H1 (cell line): ENCODE measurements around the gene CNPY3. TPM values are rescaled to one million over a fixed set of nuclear protein-coding genes. Genes with fewer than 3 reads are reported as not detected.
A peak's percentile ranks its signal among the peaks of the same experiment; 100 is the strongest.

Experiments
- CTCF ChIA-PET: fragments of 300-600 bp; sonication (Branson Sonifier 250); formaldehyde crosslinking; loops from one replicate; lab custom pipeline; 2021; ENCODE audit not compliant: partially characterized antibody; lab: Charles Lee
- POLR2A ChIA-PET: fragments of 300-600 bp; sonication (Branson Sonifier 250); formaldehyde crosslinking; loops from one replicate; lab custom pipeline; 2021; ENCODE audit warnings: inconsistent platforms; ENCODE audit not compliant: partially characterized antibody; lab: Charles Lee
- DNase-seq, 2 experiments: peaks; one replicate each; pipeline versions ENCODE4 v3.0.0 to v3.0.0-alpha.2; 2010 to 2022; ENCODE audit warnings: low spot score in 2 of 2, low read depth in 1 of 2, mixed read lengths in 1 of 2
- FAIRE-seq: peaks from 2 replicates; lab custom pipeline; 2011; peaks lifted over from hg19 to GRCh38; lab: Jason Lieb, UNC
- H2AFZ ChIP-seq: 2 replicates; pipeline ENCODE4 v1.8.1; 2012; ENCODE audit warnings: low read length, inconsistent platforms
- H2AK5ac ChIP-seq: 2 replicates; pipeline ENCODE4 v1.6.1; 2013; ENCODE audit warnings: low read depth, low read length
- H2BK120ac ChIP-seq: replicated peaks from 2 replicates; pipeline ENCODE3; 2013; ENCODE audit warnings: low read depth, low read length, inconsistent platforms
- H2BK12ac ChIP-seq: 2 replicates; pipeline ENCODE4 v1.6.1; 2013; ENCODE audit warnings: low read depth, low read length
- H2BK15ac ChIP-seq: 2 replicates; pipeline ENCODE4 v1.6.1; 2013; ENCODE audit warnings: low read length
- H2BK20ac ChIP-seq: 2 replicates; pipeline ENCODE4 v1.6.1; 2013; ENCODE audit warnings: low read length
- H2BK5ac ChIP-seq: 2 replicates; pipeline ENCODE4 v1.6.1; 2013; ENCODE audit warnings: low read depth, low read length
- H3K14ac ChIP-seq: 2 replicates; pipeline ENCODE4 v1.6.1; 2013; ENCODE audit warnings: inconsistent platforms; ENCODE audit not compliant: insufficient read length
- H3K18ac ChIP-seq: 2 replicates; pipeline ENCODE4 v1.6.1; 2013; ENCODE audit warnings: low read length; ENCODE audit errors: extremely low read depth
- H3K23ac ChIP-seq: 2 replicates; pipeline ENCODE4 v1.6.1; 2013; ENCODE audit warnings: inconsistent platforms; ENCODE audit not compliant: insufficient read length
- H3K23me2 ChIP-seq: 2 replicates; pipeline ENCODE4 v1.6.1; 2013; ENCODE audit warnings: low read depth, low read length
- H3K27ac ChIP-seq: 2 replicates; pipeline ENCODE4 v1.6.1; 2011; ENCODE audit warnings: low read depth, low read length, inconsistent platforms
- H3K27me3 ChIP-seq, 4 experiments: replicated peaks in 1 of 4; 1 replicate in 1 of 4; 2 replicates in 3 of 4; pipeline versions ENCODE4 v1.6.1 to v1.8.1; 2011 to 2013; ENCODE audit warnings: low read length in 3 of 4, mild to moderate bottlenecking in 3 of 4, inconsistent platforms in 2 of 4, mixed read lengths in 2 of 4, moderate library complexity in 1 of 4; ENCODE audit not compliant: control insufficient read depth in 3 of 4, insufficient read depth in 3 of 4; ENCODE audit errors: extremely low read depth in 1 of 4
- H3K36me3 ChIP-seq, 4 experiments: 2 replicates each; pipeline versions ENCODE4 v1.6.1 to v1.8.1; 2011 to 2013; ENCODE audit warnings: mild to moderate bottlenecking in 4 of 4, low read length in 3 of 4, moderate library complexity in 2 of 4, control low read depth in 1 of 4, inconsistent platforms in 1 of 4; ENCODE audit not compliant: insufficient read depth in 4 of 4, control insufficient read depth in 2 of 4
- H3K4ac ChIP-seq: replicated peaks from 2 replicates; pipeline ENCODE3; 2013; ENCODE audit warnings: low read length, low read depth, mixed read lengths, inconsistent platforms; ENCODE audit not compliant: insufficient read length
- H3K4me1 ChIP-seq, 4 experiments: replicated peaks in 1 of 4; 1 replicate in 1 of 4; 2 replicates in 3 of 4; pipeline versions ENCODE4 v1.6.1 to v1.8.1; 2011 to 2013; ENCODE audit warnings: low read length in 3 of 4, inconsistent platforms in 2 of 4, mixed read lengths in 1 of 4; ENCODE audit not compliant: insufficient read depth in 4 of 4, control insufficient read depth in 3 of 4
- H3K4me2 ChIP-seq, 2 experiments: 2 replicates each; pipeline versions ENCODE4 v1.6.1 to v1.8.1; 2011 to 2013; ENCODE audit warnings: low read depth in 2 of 2, low read length in 2 of 2, control low read depth in 1 of 2, inconsistent platforms in 1 of 2, mild to moderate bottlenecking in 1 of 2; ENCODE audit not compliant: insufficient read depth in 1 of 2
- H3K4me3 ChIP-seq, 4 experiments: fragments of 200-600, 300-600 bp in 1 of 4; sonication (generic), shearing (Covaris generic), sonication (Bioruptor Twin) in 1 of 4; 2 replicates each; pipeline versions ENCODE4 v1.5.1 to v1.8.1; 2011 to 2016; ENCODE audit warnings: low read length in 4 of 4, low read depth in 3 of 4, control low read depth in 2 of 4, inconsistent platforms in 2 of 4, mild to moderate bottlenecking in 2 of 4, mixed read lengths in 1 of 4, moderate library complexity in 1 of 4; ENCODE audit not compliant: insufficient read depth in 2 of 4; ENCODE audit errors: extremely low read depth in 1 of 4
- H3K56ac ChIP-seq: replicated peaks from 2 replicates; pipeline ENCODE3; 2013; ENCODE audit warnings: low read depth, mild to moderate bottlenecking, mixed read lengths, low read length, inconsistent platforms; ENCODE audit not compliant: insufficient read length
- H3K79me1 ChIP-seq: 2 replicates; pipeline ENCODE4 v1.6.1; 2013; ENCODE audit warnings: low read depth, low read length, control low read depth
- H3K79me2 ChIP-seq, 2 experiments: 2 replicates each; pipeline versions ENCODE4 v1.6.1 to v1.8.1; 2012 to 2013; ENCODE audit warnings: low read length in 2 of 2, mild to moderate bottlenecking in 2 of 2, inconsistent platforms in 1 of 2; ENCODE audit not compliant: insufficient read depth in 2 of 2, control insufficient read depth in 1 of 2
- H3K9ac ChIP-seq, 4 experiments: replicated peaks in 1 of 4; 1 replicate in 1 of 4; 2 replicates in 3 of 4; pipeline versions ENCODE4 v1.6.1 to v1.8.1; 2011 to 2013; ENCODE audit warnings: low read depth in 3 of 4, low read length in 3 of 4, control low read depth in 2 of 4, mild to moderate bottlenecking in 2 of 4, moderate library complexity in 2 of 4, inconsistent platforms in 1 of 4; ENCODE audit errors: extremely low read depth in 1 of 4
- H3K9me3 ChIP-seq, 2 experiments: 2 replicates each; pipeline versions ENCODE4 v1.6.1 to v1.8.1; 2012 to 2013; ENCODE audit warnings: mild to moderate bottlenecking in 2 of 2, moderate library complexity in 2 of 2, control low read depth in 1 of 2, inconsistent platforms in 1 of 2, low read depth in 1 of 2, low read length in 1 of 2, mixed read lengths in 1 of 2; ENCODE audit not compliant: insufficient read depth in 2 of 2
- H4K20me1 ChIP-seq, 2 experiments: replicated peaks in 1 of 2; 2 replicates each; pipeline versions ENCODE3 to v1.8.1; 2011 to 2013; ENCODE audit warnings: inconsistent platforms in 2 of 2, low read length in 2 of 2, mild to moderate bottlenecking in 1 of 2; ENCODE audit not compliant: insufficient read depth in 2 of 2, control insufficient read depth in 1 of 2
- H4K5ac ChIP-seq: 2 replicates; pipeline ENCODE4 v1.6.1; 2013; ENCODE audit warnings: low read length, low read depth, mixed read lengths, inconsistent platforms; ENCODE audit not compliant: insufficient read length
- H4K8ac ChIP-seq: 2 replicates; pipeline ENCODE4 v1.8.0; 2013; ENCODE audit warnings: mild to moderate bottlenecking, moderate library complexity, low read length, inconsistent platforms; ENCODE audit not compliant: insufficient read depth; ENCODE audit errors: extremely low read depth
- H4K91ac ChIP-seq: replicated peaks from 2 replicates; pipeline ENCODE3; 2013; ENCODE audit warnings: low read length, mixed read lengths, inconsistent platforms; ENCODE audit not compliant: insufficient read length
- BACH1 ChIP-seq: IDR thresholded peaks from 2 replicates; pipeline ENCODE4 v1.6.1; 2012; ENCODE audit warnings: low read length, improper control_type of control experiment
- CHD2 ChIP-seq: IDR thresholded peaks from 2 replicates; pipeline ENCODE4 v1.6.1; 2012; ENCODE audit warnings: low read length, improper control_type of control experiment
- HDAC2 ChIP-seq, 2 experiments: fragments of 300-600 bp in 1 of 2; sonication (generic) in 1 of 2; IDR thresholded peaks; 2 replicates each; pipeline ENCODE4 v1.6.1; 2011 to 2012; ENCODE audit warnings: low read depth in 2 of 2, low read length in 2 of 2, mild to moderate bottlenecking in 2 of 2, moderate library complexity in 2 of 2, borderline replicate concordance in 1 of 2, inconsistent platforms in 1 of 2
- KDM1A ChIP-seq: fragments of 200-600, 300-600 bp; sonication (generic); IDR thresholded peaks from 2 replicates; pipeline ENCODE4 v1.7.1; 2016; ENCODE audit warnings: mild to moderate bottlenecking, low read length, borderline replicate concordance
- KDM4A ChIP-seq: IDR thresholded peaks from one replicate; pipeline ENCODE4 v1.7.1; 2012; ENCODE audit warnings: low read depth, mild to moderate bottlenecking, moderate library complexity, low read length, inconsistent platforms; ENCODE audit not compliant: severe bottlenecking
- NANOG ChIP-seq: IDR thresholded peaks from 2 replicates; pipeline ENCODE4 v1.6.1; 2011; ENCODE audit warnings: low read length, low read depth, mild to moderate bottlenecking, inconsistent platforms; ENCODE audit not compliant: insufficient read depth, poor library complexity, severe bottlenecking
- RNF2 ChIP-seq: fragments of 200-900, 300-1000 bp; sonication (generic); IDR thresholded peaks from 2 replicates; pipeline ENCODE4 v1.7.1; 2016; ENCODE audit warnings: borderline replicate concordance, low read depth, mild to moderate bottlenecking, antibody characterized with exemption, low read length; ENCODE audit not compliant: poor library complexity, severe bottlenecking; ENCODE audit errors: missing control alignments
- SIRT6 ChIP-seq: IDR thresholded peaks from one replicate; pipeline ENCODE4 v1.7.1; 2012; ENCODE audit warnings: low read length, inconsistent platforms
- SUZ12 ChIP-seq: fragments of 200-600 bp; sonication (generic); IDR thresholded peaks from 2 replicates; pipeline ENCODE4 v1.6.1; 2012; ENCODE audit warnings: mild to moderate bottlenecking, inconsistent platforms, low read length, moderate library complexity, mixed read lengths
- TAF7 ChIP-seq: optimal IDR thresholded peaks from 2 replicates; pipeline ENCODE3; 2011; ENCODE audit warnings: low read depth, mild to moderate bottlenecking, inconsistent platforms, low read length, moderate library complexity, borderline replicate concordance
- YY1 ChIP-seq: IDR thresholded peaks from 2 replicates; pipeline ENCODE4 v1.6.1; 2011; ENCODE audit warnings: low read depth, mild to moderate bottlenecking, low read length
- WGBS, 2 experiments: shearing (Covaris generic) in 1 of 2; methylation state at CpG; one replicate each; pipeline versions ENCODE4 v1.1.6 to v1.1.7; 2013 to 2015; ENCODE audit warnings: low lambda C conversion rate in 2 of 2, mixed read lengths in 2 of 2, inconsistent platforms in 1 of 2, low coverage in 1 of 2, missing lambda C conversion rate in 1 of 2; ENCODE audit not compliant: insufficient replicate concordance in 2 of 2, insufficient coverage in 1 of 2, insufficient read length in 1 of 2; ENCODE audit errors: extremely low coverage in 1 of 2, missing lambda C conversion rate in 1 of 2; 5-methylcytosine and 5-hydroxymethylcytosine counted together
- polyA plus RNA-seq, 7 experiments: library from polyadenylated mRNA; depleted of rRNA in 3 of 7; stranded (reverse) in 5 of 7; unstranded in 2 of 7; fragments of >200 nt in 5 of 7; fragments of 200-250 nt in 2 of 7; gene quantifications; 1 replicate in 5 of 7; 2 replicates in 1 of 7; 4 replicates in 1 of 7; pipeline versions ENCODE4 v1.2.1 to v1.2.3, GENCODE V29; 2011 to 2013; ENCODE audit warnings: missing spikeins in 2 of 7, mixed read lengths in 2 of 7
- total RNA-seq: library from RNA; stranded (reverse); fragmentation: NEBNext Ultra II Directional; extraction: Animal tissue kit (Norgen Biotek cat#: 25700); gene quantifications from 2 replicates; pipeline ENCODE4 v1.2.1, GENCODE V29; 2021

Gene CNPY3
- total and polyA plus RNA-seq, 2 of the 8 experiments (the other 6 are each of a cell fraction or from before 2014, with no cell fraction given) = 49.6 to 64.5 TPM

DNA sequence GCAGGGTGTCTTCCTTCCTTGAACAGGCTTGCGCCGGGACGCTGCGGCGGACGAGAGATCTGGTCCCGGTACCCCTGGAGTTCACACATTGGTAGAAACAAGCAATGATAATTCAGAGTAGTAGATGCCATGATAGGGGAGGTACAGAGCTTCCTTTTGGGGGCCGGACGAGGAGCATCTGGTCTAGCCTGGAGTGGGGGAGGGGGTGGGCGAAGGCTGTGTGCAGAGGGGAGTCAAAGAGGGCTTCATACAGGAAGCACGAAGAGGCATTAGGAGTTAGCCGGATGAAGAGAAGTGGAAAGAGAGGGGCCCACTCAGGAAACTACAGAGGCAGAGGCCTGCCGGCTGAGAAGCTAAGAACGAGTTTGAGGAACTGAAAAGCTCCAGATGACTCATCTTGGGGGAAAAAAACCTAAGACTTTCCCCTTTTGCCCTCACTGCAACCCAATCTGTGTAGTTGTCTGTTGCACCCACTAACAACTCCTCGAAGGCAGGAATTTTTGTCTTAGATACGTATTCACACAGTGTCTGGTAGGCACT, 611 bp downstream of the CNPY3 start:
- no peak for FAIRE-seq
- Histone ChIP-seq H2BK20ac (no peak overlapping the region), H2BK120ac (peak overlapping the region; percentile 26)
- peak; percentile 25 for TF ChIP-seq KDM4A
- no peak for TF ChIP-seq CHD2
- no peak for TF ChIP-seq NANOG
- peak; percentile 45 for TF ChIP-seq TAF7
- no peak for TF ChIP-seq RNF2
- peak; percentile 10; the same call in 1 of the 2 replicates for TF ChIP-seq KDM1A
- no peak for TF ChIP-seq YY1
- no peak for TF ChIP-seq SUZ12
- no peak for TF ChIP-seq SIRT6
- 0 out of 4 replicates have a peak, but pooled peaks of 1 of the 2 experiments have one; percentile 62 for TF ChIP-seq HDAC2 (IDR thresholded peaks at IDR 0.05; ENCODE audit: borderline replicate concordance in 1 of 2, low read depth in 2 of 2, low read length in 2 of 2)
- TF ChIP-seq BACH1 = 0 out of 2 replicates have a peak, but pooled peaks have one; percentile 5

More for the DNA sequence above, 611 bp downstream of the CNPY3 start:
- peak overlapping the region; percentile 33; the same call in 1 of the 2 replicates for H2BK12ac ChIP-seq
- peak overlapping the region; percentile 78 to 98 for H3K4me2 ChIP-seq
- H4K91ac ChIP-seq = peak overlapping the region; percentile 37
- H4K5ac ChIP-seq = peak overlapping the region; percentile 46
- ChIA-PET CTCF (interaction anchor here (1.0 to 2.9 kb wide), 7 partner anchors 18 to 83 kb away, joined by 3 to 21 read pairs (median 6); partner anchors contain the start of gene GNMT), POLR2A (interaction anchor here (0.5 to 6.7 kb wide), 38 partner anchors 9 to 462 kb away, joined by 3 to 81 read pairs (median 4); partner anchors contain the start of genes CUL7, GNMT, KLC4 and KLHDC3)
- no peak overlapping the region for H3K14ac ChIP-seq
- peak overlapping the region; percentile 87; the same call in 1 of the 2 replicates for H4K8ac ChIP-seq
- H3K27me3 ChIP-seq = no peaks in the 10 kb centered on the region
- 0 out of 2 replicates have a peak overlapping the region, but pooled peaks have one; percentile 33 for H2AK5ac ChIP-seq
- peak overlapping the region; percentile 61 to 82 (median 75) for H3K4me3 ChIP-seq
- peaks cover 8% of the 10 kb centered on the region for H3K23me2 ChIP-seq
- H3K4me1 ChIP-seq = peaks cover 0 to 10% (median 3%) of the 10 kb centered on the region in 4 experiments; a peak in 4 of 7 replicates
- peaks cover 0 to 18% (median 7%) of the 10 kb centered on the region in 4 experiments; a peak in 7 of 8 replicates for H3K36me3 ChIP-seq
- H2BK15ac ChIP-seq = no peak overlapping the region
- H3K79me1 ChIP-seq = peaks cover 13% of the 10 kb centered on the region; the same call in 1 of the 2 replicates
- no peaks in the 10 kb centered on the region for H3K9me3 ChIP-seq
- H3K18ac ChIP-seq = peak overlapping the region; percentile 84
- H3K79me2 ChIP-seq = peaks cover 0 to 44% of the 10 kb centered on the region in 2 experiments; a peak in 3 of 4 replicates
- no peak overlapping the region for H2AFZ ChIP-seq
- no peak for DNase-seq
- H3K23ac ChIP-seq = no peak overlapping the region
- H2BK5ac ChIP-seq = peak overlapping the region; percentile 96
- peak overlapping the region; percentile 76 for H3K27ac ChIP-seq
- peaks cover 0 to 3% of the 10 kb centered on the region in 2 experiments for H4K20me1 ChIP-seq
- peak overlapping the region; percentile 73 to 87 (median 82) for H3K9ac ChIP-seq
- H3K56ac ChIP-seq = peak overlapping the region; percentile 88
- H3K4ac ChIP-seq = peak overlapping the region; percentile 97
- WGBS, 2 experiments = 0% methylated on average over 16 of the region's 16 CpGs; no CpG with 5 or more reads in 1 of the 2 experiments
